Stomach (tissue), 4 donors: ENCODE results near the gene ITGAE.

Source experiments
- CTCF ChIP-seq, 7 experiments: fragments of 450-650 bp in 4 of 7; fragments of 200-600 bp in 3 of 7; sonication (generic) in 3 of 7; IDR thresholded peaks; one replicate each; pipeline ENCODE4 v1.5.1; 2016 to 2019; ENCODE audit warnings: antibody characterized with exemption in 7 of 7, control low read depth in 2 of 7, mild to moderate bottlenecking in 1 of 7
- EP300 ChIP-seq: sonication (generic); formaldehyde crosslinking; IDR thresholded peaks from one replicate; pipeline ENCODE4 v1.6.1; 2017; ENCODE audit warnings: antibody characterized with exemption

GRCh38 chr17:3739422-3740124 is 61.4 kb downstream of the ITGAE start:
- TF ChIP-seq CTCF (IDR thresholded peaks at IDR 0.05), result no peak
- no peak for TF ChIP-seq EP300
